ENCODE data around the gene COL4A3. TPM values are rescaled to one million over a fixed set of nuclear protein-coding genes. Genes with fewer than 3 reads are reported as not detected.

Gene COL4A3
- total and polyA plus RNA-seq, 9 of the 15 experiments (the other 6 are each of a cell fraction or from before 2014, with no cell fraction given) = not detected

- TF ChIP-seq MTA1 (IDR thresholded peaks at IDR 0.05; ENCODE audit: borderline replicate concordance) (no peak), ZBED1 (IDR thresholded peaks at IDR 0.05) (no peak)
These were observed at the start of gene COL4A3, which contains the start of gene COL4A4 (continued) for GRCh38 chr2:227163998-227164762.

GRCh38 chr2:227115761-227116160, 48.7 kb upstream of the COL4A3 start:
- BruUV-seq (replicated peaks) = no TSS peak
- intact Hi-C loops (cut with micrococcal nuclease) = no loop called here
- ChIA-PET CTCF (ENCODE audit: low intra/inter-chr PET ratio) (no interaction called here), POLR2A (interaction anchor here (0.6 kb wide), 1 partner anchor 19 kb away, joined by 3 read pairs; no protein-coding TSS in a partner anchor)
- no peaks in the 10 kb centered on the region for H4K20me1 ChIP-seq (replicated peaks; ENCODE audit: control insufficient read depth, insufficient read depth, low read length)
- H2AFZ ChIP-seq (ENCODE audit: low read depth, low read length) = no peak overlapping the region
- no peak for ATAC-seq
- 0% methylated on average over 5 of the region's 5 CpGs for WGBS (ENCODE audit: insufficient coverage, low coverage, missing lambda C conversion rate)
- H3K36me3 ChIP-seq (ENCODE audit: control insufficient read depth, insufficient read depth, low read length) = no peaks in the 10 kb centered on the region
- H3K4me1 ChIP-seq (replicated peaks in 1 of 2; ENCODE audit: control insufficient read depth in 2 of 2, insufficient read depth in 2 of 2, low read length in 2 of 2) = no peaks in the 10 kb centered on the region
- in situ Hi-C loops (cut with MboI) = no loop called here
- no peaks in the 10 kb centered on the region for H3K79me2 ChIP-seq (ENCODE audit: control insufficient read depth, insufficient read depth, low read length)
- FAIRE-seq = no peak
- H3K4me2 ChIP-seq (ENCODE audit: insufficient read depth, low read length) = no peak overlapping the region
- H3K27me3 ChIP-seq (ENCODE audit: control insufficient read depth in 2 of 2, insufficient read depth in 2 of 2, low read length in 2 of 2) = no peaks in the 10 kb centered on the region
- no peak overlapping the region for H3K9ac ChIP-seq (ENCODE audit: insufficient read depth in 1 of 2, low read depth in 2 of 2, low read length in 2 of 2)
- no peak overlapping the region for H3K27ac ChIP-seq (ENCODE audit: extremely low read depth, low read depth, low read length)
- TF ChIP-seq TOE1 (IDR thresholded peaks at IDR 0.05; ENCODE audit: borderline replicate concordance) (0 out of 2 replicates have a peak, but pooled peaks have one; percentile 24), TOE1 (CRISPR knock-in tag; IDR thresholded peaks at IDR 0.05; ENCODE audit: borderline replicate concordance, low read depth) (no peak), BCOR (IDR thresholded peaks at IDR 0.05) (no peak), CBFB (CRISPR knock-in tag; IDR thresholded peaks at IDR 0.05) (no peak), RAD51 (IDR thresholded peaks at IDR 0.05; ENCODE audit: borderline replicate concordance, low read depth) (peak; percentile 19; the same call in 1 of the 2 replicates)
- TF ChIP-seq, protein P1, sequence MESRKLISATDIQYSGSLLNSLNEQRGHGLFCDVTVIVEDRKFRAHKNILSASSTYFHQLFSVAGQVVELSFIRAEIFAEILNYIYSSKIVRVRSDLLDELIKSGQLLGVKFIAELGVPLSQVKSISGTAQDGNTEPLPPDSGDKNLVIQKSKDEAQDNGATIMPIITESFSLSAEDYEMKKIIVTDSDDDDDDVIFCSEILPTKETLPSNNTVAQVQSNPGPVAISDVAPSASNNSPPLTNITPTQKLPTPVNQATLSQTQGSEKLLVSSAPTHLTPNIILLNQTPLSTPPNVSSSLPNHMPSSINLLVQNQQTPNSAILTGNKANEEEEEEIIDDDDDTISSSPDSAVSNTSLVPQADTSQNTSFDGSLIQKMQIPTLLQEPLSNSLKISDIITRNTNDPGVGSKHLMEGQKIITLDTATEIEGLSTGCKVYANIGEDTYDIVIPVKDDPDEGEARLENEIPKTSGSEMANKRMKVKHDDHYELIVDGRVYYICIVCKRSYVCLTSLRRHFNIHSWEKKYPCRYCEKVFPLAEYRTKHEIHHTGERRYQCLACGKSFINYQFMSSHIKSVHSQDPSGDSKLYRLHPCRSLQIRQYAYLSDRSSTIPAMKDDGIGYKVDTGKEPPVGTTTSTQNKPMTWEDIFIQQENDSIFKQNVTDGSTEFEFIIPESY (CRISPR knock-in tag; IDR thresholded peaks at IDR 0.05) = no peak
- TF ChIP-seq, protein P2, sequence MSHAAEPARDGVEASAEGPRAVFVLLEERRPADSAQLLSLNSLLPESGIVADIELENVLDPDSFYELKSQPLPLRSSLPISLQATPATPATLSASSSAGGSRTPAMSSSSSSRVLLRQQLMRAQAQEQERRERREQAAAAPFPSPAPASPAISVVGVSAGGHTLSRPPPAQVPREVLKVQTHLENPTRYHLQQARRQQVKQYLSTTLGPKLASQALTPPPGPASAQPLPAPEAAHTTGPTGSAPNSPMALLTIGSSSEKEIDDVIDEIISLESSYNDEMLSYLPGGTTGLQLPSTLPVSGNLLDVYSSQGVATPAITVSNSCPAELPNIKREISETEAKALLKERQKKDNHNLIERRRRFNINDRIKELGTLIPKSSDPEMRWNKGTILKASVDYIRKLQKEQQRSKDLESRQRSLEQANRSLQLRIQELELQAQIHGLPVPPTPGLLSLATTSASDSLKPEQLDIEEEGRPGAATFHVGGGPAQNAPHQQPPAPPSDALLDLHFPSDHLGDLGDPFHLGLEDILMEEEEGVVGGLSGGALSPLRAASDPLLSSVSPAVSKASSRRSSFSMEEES (CRISPR knock-in tag; IDR thresholded peaks at IDR 0.05) = peak; percentile 88
- no peaks in the 10 kb centered on the region for H3K9me1 ChIP-seq (ENCODE audit: control insufficient read depth, insufficient read depth, low read length)
- no peak for DNase-seq (ENCODE audit: extremely low read depth in 1 of 4, low spot score in 3 of 4)
- H3K4me3 ChIP-seq = no peak overlapping the region
- no peaks in the 10 kb centered on the region for H3K9me3 ChIP-seq (replicated peaks; ENCODE audit: control insufficient read depth, insufficient read depth, low read depth, low read length)

Data from K562 (cell line).